Omental fat pad (tissue), 4 donors: ENCODE measurements around the gene GPAT2. TPM values are rescaled to one million over a fixed set of nuclear protein-coding genes. Genes with fewer than 3 reads are reported as not detected.
"Not testable (repeated sequence)": the region's sequence is repeated elsewhere in the genome, so short reads cannot be mapped to it uniquely, and the experiment has no call there.

Source experiments
- ATAC-seq: fragments of 150-250 bp; one replicate; pipeline ENCODE4 v1.9.1; 2016; ENCODE audit warnings: mild to moderate bottlenecking, moderate library complexity; ENCODE audit not compliant: low FRiP score
- DNase-seq: peaks from one replicate; pipeline ENCODE4 v3.0.0-alpha.2; 2019; ENCODE audit warnings: low spot score
- small RNA-seq: library from RNA; depleted of rRNA; stranded (forward); fragments of <200 nt; gene quantifications from one replicate; pipeline ENCODE3, GENCODE V24; 2016
- total RNA-seq, 4 donors: library from RNA; depleted of rRNA; stranded (reverse); fragments of >200 nt; gene quantifications; one replicate each; pipeline ENCODE4 v1.1.0, GENCODE V29; 2016
- TF ChIP-seq, protein P1 (sequence below), 3 donors: fragments of 450-650 bp; IDR thresholded peaks; one replicate each; pipeline ENCODE4 v1.5.1; 2016 to 2017; ENCODE audit warnings: antibody characterized with exemption in 3 of 3, mild to moderate bottlenecking in 3 of 3, moderate library complexity in 2 of 3

Gene GPAT2
- total RNA-seq, 4 donors from 2014 or later = 4.3 to 17.2 (median 11.4) TPM

DNA sequence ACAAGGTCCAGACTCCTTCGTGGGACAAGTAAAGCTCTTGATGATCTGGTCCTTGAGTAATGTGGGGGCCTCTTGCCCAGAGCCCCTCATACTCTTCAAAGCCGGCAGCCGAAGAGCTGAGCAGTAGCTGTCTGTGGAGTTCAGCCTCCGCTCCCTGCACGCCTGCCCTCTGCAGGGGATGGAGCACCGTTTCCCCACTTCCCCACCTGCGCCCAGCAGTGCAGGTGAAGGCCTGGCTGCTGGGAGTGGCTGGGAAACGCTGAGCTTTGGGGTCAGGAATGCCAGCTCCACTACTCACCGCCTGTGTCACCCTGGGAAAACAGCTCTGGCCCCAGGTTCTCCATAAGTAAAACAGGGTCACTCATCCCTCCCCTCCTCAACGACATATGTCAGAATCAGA, 24.9 kb downstream of the GPAT2 start:
- not testable (repeated sequence) for DNase-seq
- peak; percentile 63 for ATAC-seq

DNA sequence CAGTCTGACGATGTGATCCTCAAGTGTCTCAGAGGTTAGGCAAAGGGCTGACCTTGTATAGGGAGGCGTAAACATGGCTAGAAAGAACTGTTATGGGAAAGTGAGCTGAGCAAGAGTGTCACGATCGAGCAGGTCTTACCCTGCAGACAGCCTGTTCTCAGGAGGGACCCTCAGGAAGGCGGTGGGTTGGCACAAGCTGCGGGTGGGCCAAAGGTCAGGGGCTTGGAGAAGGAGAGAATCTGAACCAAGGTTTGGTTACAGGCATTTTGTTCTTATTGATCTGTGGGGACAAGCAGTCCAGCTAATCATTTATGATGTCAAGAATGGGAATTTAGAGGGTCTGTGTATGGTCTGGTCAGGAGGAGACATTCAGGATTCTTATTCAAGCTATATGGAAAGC, 26.7 kb downstream of the GPAT2 start:
- not testable (repeated sequence) for ATAC-seq, DNase-seq

DNA sequence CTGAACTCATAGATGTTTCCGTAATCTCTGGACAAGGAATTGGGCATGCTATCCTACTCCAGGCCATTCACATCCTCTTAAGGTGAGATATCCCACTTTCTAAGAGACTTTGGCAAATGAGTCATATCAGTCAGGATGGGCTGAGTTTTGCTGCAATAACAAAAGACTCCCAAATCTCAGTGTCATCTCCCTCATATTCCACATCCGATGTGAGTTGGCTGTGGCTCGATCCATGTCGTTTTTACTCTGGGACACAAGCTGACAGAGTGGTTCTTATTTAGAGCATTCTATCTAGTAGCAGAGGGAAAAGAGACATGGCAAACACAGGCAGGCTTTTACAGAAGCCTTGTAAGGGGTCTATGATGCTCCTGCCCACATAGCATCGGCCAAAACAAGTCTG, 28.5 kb downstream of the GPAT2 start:
- not testable (repeated sequence) for ATAC-seq

DNA sequence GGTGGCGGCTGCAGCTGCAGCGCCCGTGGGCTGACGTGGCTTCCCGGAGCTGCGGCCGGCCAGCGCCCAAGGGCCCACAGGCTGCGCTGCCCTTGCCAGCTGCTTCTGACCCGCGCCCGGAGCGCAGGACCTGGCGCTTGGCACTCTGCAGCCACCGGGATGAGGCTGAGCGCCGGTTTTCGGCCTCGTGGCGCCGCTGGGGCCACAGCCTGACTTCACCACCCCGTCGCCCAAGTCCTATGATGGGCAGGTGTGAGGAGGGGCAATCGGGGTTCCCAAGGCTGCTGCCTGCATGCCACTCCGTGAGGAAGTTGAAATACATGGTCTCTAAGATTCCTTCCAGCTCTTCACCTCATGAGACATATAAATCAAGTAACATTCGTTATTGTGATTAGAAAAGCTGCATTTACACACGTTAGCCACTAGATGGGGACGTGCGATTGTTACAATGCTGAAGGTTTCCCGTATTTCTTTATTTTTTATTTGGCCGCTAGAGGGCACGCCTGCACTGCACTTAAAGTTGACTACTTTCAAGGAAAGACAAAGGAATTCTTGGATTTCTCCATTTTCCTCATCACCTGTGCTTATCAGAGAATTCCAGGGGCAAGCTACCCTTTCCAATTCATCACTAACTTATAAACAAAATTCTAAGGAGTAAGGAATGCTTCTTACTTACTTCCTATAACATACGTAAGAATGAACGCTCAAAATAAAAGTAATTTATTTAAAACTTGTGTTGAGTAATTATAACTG, 42.0 kb downstream of the GPAT2 start:
- not testable (repeated sequence) for DNase-seq
- TF ChIP-seq, protein P1, sequence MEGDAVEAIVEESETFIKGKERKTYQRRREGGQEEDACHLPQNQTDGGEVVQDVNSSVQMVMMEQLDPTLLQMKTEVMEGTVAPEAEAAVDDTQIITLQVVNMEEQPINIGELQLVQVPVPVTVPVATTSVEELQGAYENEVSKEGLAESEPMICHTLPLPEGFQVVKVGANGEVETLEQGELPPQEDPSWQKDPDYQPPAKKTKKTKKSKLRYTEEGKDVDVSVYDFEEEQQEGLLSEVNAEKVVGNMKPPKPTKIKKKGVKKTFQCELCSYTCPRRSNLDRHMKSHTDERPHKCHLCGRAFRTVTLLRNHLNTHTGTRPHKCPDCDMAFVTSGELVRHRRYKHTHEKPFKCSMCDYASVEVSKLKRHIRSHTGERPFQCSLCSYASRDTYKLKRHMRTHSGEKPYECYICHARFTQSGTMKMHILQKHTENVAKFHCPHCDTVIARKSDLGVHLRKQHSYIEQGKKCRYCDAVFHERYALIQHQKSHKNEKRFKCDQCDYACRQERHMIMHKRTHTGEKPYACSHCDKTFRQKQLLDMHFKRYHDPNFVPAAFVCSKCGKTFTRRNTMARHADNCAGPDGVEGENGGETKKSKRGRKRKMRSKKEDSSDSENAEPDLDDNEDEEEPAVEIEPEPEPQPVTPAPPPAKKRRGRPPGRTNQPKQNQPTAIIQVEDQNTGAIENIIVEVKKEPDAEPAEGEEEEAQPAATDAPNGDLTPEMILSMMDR (IDR thresholded peaks at IDR 0.05) = peak in 2 of 3 donors; percentile 59 to 60
- peak; percentile 93 for ATAC-seq

More for the DNA sequence above, 28.5 kb downstream of the GPAT2 start:
- DNase-seq = not testable (repeated sequence)

DNA sequence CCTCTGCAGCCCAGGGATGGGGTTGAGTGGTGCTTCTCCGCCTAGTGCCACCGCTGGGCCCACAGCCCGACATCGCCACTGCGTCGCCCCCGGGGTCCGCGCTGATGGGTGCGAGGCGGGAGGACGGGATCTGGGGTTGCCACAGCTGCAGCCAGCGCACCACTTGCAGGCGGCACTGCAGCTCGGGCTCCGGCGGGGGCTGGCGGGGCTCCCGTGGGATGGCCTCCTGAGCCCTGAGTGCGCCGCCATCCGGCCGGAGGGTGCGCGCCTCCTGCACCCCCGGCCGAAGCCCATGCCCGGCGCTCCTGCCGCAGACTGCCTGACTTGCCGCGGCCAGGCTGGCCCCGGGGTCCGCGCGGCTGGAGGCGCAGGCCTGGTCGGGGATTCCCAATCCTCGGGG, 42.6 kb downstream of the GPAT2 start:
- not testable (repeated sequence) for DNase-seq
- ATAC-seq = peak; percentile 65

DNA sequence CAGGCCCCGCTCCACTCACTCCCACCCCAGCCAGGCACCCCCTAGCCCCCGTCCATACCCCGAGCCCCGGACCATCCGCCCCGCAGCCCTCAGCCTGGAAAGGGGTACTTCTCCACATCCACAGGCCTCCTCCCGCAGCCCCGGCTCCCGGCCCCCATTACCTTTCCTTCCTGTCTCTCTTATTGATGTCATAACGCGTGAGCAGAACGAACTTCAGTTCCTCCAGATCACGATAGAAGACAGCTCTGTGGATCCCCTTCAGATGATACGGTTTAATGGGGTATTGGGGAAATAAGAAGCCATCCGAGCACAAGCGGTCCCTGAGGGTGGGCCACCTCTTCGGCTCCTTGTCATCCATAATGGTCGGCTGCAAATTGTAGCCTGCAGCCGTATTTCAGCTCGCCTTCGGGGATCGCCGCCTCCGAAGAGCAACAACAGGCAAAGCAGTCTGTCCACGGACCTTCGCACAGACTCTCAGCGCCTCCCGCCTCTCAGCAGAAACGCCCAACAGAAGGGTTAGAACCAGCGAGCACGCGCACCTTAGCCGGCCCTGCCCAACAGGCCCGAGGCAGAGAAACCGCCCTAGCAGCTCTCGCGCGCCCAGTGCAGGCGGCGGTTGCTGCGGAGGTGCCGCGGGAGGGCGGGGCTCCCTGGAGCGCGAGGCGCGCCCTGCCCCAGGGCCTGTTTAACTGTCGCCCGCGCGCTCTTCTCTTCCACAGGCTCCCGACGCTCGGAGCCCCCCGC, 43.2 kb downstream of the GPAT2 start, which contains the start of gene ANKRD36C:
ANKRD36C (minus strand) TSS at position 474 of the 744 bp plus-strand sequence; CDS start at position 358, 116 bp downstream.
- DNase-seq = not testable (repeated sequence)
- peak; percentile 98 for ATAC-seq

DNA sequence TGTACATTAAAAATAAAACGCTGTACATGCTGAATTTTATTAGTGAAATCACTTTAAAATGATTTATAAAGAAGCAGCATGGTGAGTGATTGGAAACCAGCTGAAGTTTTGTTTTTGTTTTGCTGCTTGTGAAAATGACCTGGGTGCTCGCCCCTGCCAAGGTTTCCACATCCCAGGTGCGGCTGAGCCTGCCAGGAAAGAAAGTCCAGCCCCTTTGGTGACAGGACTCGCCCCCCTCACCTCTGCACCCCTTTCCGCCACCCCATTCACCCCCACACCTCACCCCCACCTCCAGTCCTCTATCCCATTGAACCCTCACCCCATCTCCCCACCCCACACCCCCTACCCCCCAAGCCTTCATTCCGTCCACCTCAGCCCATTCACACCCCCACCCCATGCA, 43.8 kb downstream of the GPAT2 start:
- not testable (repeated sequence) for ATAC-seq

More for the DNA sequence above, 43.8 kb downstream of the GPAT2 start:
- DNase-seq = not testable (repeated sequence)

Small RNA genes lying within 50 kb of the gene (small RNA-seq; reads per million reads assigned to genes)
- gene RN7SL210P = not detected

Other genes with a start within 250 kb of the GPAT2 start
- 10 to 100 TPM; 24.0 to 71.9 (median 27.1) TPM for gene ANKRD36C, start 43.1 kb downstream of the GPAT2 start, total RNA-seq
- gene ADRA2B, start 81.7 kb upstream of the GPAT2 start, total RNA-seq = 1 to 10 TPM in 3 of 4 donors, under 1 TPM in 1; 0.63 to 9.8 (median 2.6) TPM
- 1 to 10 TPM in 1 of 4 donors, under 1 TPM in 1, not detected in 2; 0.84 to 3.3 TPM for gene ASTL, start 103.6 kb upstream of the GPAT2 start, total RNA-seq
- gene DUSP2, start 110.5 kb upstream of the GPAT2 start, total RNA-seq = 100 to 1,000 TPM in 1 of 4 donors, 10 to 100 TPM in 1, 1 to 10 TPM in 2; 8.5 to 199 (median 18.8) TPM
- 100 to 1,000 TPM; 116 to 149 (median 125) TPM for gene STARD7, start 173.9 kb upstream of the GPAT2 start, total RNA-seq
- gene TMEM127, start 231.1 kb upstream of the GPAT2 start, total RNA-seq = 10 to 100 TPM; 34.5 to 52.1 (median 43.2) TPM
- gene CIAO1, start 231.3 kb upstream of the GPAT2 start, total RNA-seq = 100 to 1,000 TPM in 3 of 4 donors, 10 to 100 TPM in 1; 80.9 to 117 (median 105) TPM